ENCODE results near the gene CAMK2G.

- TF ChIP-seq PBX3 (IDR thresholded peaks at IDR 0.05) (no peak), CTCF (IDR thresholded peaks at IDR 0.05) (no peak), KDM5A (IDR thresholded peaks at IDR 0.05) (no peak), POLR2A (IDR thresholded peaks at IDR 0.05; ENCODE audit: low read length) (no peak), HEYL (CRISPR knock-in tag; IDR thresholded peaks at IDR 0.05) (no peak), ELK1 (IDR thresholded peaks at IDR 0.05; ENCODE audit: low read depth, low read length) (no peak), BCL3 (IDR thresholded peaks at IDR 0.05) (no peak), RCOR1 (IDR thresholded peaks at IDR 0.05; ENCODE audit: low read depth, low read length) (no peak), PHF8 (IDR thresholded peaks at IDR 0.05; ENCODE audit: borderline replicate concordance, low read depth) (no peak), HOXA7 (CRISPR knock-in tag; IDR thresholded peaks at IDR 0.05) (no peak), MAX (IDR thresholded peaks at IDR 0.05) (no peak), SREBF2 (IDR thresholded peaks at IDR 0.05) (no peak), RNF2 (IDR thresholded peaks at IDR 0.05; ENCODE audit: borderline replicate concordance, low read depth) (no peak), KDM1A (IDR thresholded peaks at IDR 0.05; ENCODE audit: low read depth) (no peak)
Observed at GRCh38 chr10:73843261-73843660, 31.1 kb downstream of the CAMK2G start.
